Kidney tubule cell (primary cell): Measurements from ENCODE around the gene DISC1.
"Not testable (repeated sequence)": the region's sequence is repeated elsewhere in the genome, so short reads cannot be mapped to it uniquely, and the experiment has no call there.

Source experiments
- DNase-seq: peaks from one replicate; pipeline ENCODE4 v3.0.0-alpha.2; 2018; ENCODE audit warnings: low spot score

Gene DISC1

GRCh38 chr1:231931846-231932454 is 305.4 kb downstream of the DISC1 start:
- no peak for DNase-seq

GRCh38 chr1:231933711-231934626 is 307.4 kb downstream of the DISC1 start:
- DNase-seq: no peak

- DNase-seq: no peak
Observed at GRCh38 chr1:231934797-231935196, 308.2 kb downstream of the DISC1 start.

- DNase-seq: no peak
Observed at GRCh38 chr1:231935856-231936255, 309.3 kb downstream of the DISC1 start.

GRCh38 chr1:231936983-231937775 is 310.6 kb downstream of the DISC1 start:
- DNase-seq: no peak

GRCh38 chr1:231938211-231938610 is 311.6 kb downstream of the DISC1 start:
- no peak for DNase-seq

GRCh38 chr1:231938711-231939110 is 312.1 kb downstream of the DISC1 start:
- DNase-seq: no peak

- no peak for DNase-seq
Observed at GRCh38 chr1:231939118-231939517, 312.5 kb downstream of the DISC1 start.

GRCh38 chr1:231940116-231940515 is 313.5 kb downstream of the DISC1 start:
- DNase-seq: no peak

- DNase-seq: no peak
Observed at GRCh38 chr1:231940701-231941100, 314.1 kb downstream of the DISC1 start.

- no peak for DNase-seq
Observed at GRCh38 chr1:231943084-231943483, 316.5 kb downstream of the DISC1 start.

- not testable (repeated sequence) for DNase-seq
Observed at GRCh38 chr1:231948102-231948501, 321.5 kb downstream of the DISC1 start.

- DNase-seq: no peak
Observed at GRCh38 chr1:231949277-231950091, 322.9 kb downstream of the DISC1 start.

GRCh38 chr1:231950331-231951128 is 323.9 kb downstream of the DISC1 start:
- DNase-seq: peak; percentile 59

GRCh38 chr1:231951374-231951773 is 324.8 kb downstream of the DISC1 start:
- peak; percentile 44 for DNase-seq

- DNase-seq: no peak
Observed at GRCh38 chr1:231952154-231952553, 325.6 kb downstream of the DISC1 start.

GRCh38 chr1:231953660-231954059 is 327.1 kb downstream of the DISC1 start:
- peak; percentile 49 for DNase-seq

- DNase-seq: no peak
Observed at GRCh38 chr1:231954751-231955150, 328.2 kb downstream of the DISC1 start.

GRCh38 chr1:231957359-231957758 is 330.8 kb downstream of the DISC1 start:
- DNase-seq: no peak

- DNase-seq: no peak
Observed at GRCh38 chr1:231958448-231958847, 331.9 kb downstream of the DISC1 start.
